ENCODE data around the gene SLC5A8. TPM values are rescaled to one million over a fixed set of nuclear protein-coding genes. Genes with fewer than 3 reads are reported as not detected.

SLC5A8 gene, protein sequence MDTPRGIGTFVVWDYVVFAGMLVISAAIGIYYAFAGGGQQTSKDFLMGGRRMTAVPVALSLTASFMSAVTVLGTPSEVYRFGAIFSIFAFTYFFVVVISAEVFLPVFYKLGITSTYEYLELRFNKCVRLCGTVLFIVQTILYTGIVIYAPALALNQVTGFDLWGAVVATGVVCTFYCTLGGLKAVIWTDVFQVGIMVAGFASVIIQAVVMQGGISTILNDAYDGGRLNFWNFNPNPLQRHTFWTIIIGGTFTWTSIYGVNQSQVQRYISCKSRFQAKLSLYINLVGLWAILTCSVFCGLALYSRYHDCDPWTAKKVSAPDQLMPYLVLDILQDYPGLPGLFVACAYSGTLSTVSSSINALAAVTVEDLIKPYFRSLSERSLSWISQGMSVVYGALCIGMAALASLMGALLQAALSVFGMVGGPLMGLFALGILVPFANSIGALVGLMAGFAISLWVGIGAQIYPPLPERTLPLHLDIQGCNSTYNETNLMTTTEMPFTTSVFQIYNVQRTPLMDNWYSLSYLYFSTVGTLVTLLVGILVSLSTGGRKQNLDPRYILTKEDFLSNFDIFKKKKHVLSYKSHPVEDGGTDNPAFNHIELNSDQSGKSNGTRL
- not detected in 2 replicates for total RNA-seq (2014; rRNA removed; shearing (Covaris generic))
- not detected in 2 replicates for polyA plus RNA-seq (2014; cell fraction: nucleus; rRNA removed)

DNA sequence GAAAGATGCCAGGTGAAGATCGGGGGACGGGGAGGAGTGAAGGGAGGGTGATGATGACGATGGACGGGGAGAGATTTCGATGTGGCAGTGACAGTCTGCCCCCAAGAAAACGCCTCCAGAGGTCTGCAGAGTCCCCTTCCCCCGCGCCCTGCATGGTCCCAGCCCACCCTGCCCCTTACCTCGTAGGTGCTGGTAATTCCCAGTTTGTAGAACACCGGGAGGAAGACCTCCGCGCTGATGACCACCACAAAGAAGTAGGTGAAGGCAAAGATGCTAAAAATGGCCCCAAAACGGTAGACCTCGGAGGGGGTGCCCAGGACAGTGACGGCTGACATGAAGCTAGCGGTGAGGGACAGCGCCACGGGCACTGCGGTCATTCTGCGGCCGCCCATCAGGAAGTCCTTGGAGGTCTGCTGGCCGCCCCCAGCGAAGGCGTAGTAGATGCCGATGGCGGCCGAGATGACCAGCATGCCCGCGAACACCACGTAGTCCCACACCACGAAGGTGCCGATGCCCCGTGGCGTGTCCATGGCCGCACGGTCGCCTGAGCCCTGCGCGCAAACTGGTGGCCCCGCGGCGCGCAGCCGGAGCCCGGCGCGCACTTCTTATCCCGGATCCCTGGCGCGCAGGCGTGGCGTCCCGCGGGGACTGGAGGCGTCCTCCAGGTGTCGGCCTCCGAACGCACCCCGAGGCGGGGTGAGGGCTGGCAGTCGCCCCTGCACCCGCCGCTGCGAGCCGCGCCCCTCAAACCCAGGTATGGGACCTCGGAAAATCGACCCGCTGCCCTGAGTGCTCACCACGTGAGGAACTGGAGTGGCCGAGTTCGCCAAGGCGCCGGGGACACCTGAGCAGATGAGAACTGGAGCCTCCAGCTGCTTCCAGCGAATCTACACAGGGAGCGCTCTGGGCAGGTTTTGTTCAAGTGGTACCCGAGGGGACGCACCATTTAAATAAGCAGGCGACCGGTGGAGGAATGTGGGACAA is at the start of gene SLC5A8:
Gene SLC5A8 (minus strand): TSS at position 920 of the 984 bp plus-strand sequence. CDS start 390 bp downstream, at position 530.
- no peak for DNase-seq (ENCODE audit: extremely low read depth, low read depth)

DNA sequence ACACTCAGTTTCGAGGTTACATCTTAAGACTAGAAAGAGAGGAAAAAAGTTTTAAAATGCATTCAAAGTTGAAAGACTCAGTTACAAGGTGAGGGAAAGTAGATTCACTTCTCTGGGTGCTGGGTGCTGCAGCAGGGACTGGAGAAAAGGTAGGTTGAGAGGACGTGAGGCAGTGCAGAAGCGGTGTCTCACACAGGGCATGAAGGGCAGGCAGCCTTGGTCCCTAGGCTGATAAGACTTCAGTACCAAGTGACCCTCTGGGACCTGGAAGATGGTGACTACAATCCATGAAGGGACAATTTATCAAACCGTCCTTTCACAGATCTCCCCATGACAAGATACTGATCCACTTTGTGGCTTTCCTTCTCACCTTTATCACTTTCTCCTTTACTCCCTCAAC is 47.3 kb upstream of the SLC5A8 start:
- DNase-seq (ENCODE audit: extremely low read depth, low read depth) = no peak

- no peak for DNase-seq (ENCODE audit: extremely low read depth, low read depth)
Observed at GRCh38 chr12:101256266-101256665, 46.2 kb upstream of the SLC5A8 start.

DNA sequence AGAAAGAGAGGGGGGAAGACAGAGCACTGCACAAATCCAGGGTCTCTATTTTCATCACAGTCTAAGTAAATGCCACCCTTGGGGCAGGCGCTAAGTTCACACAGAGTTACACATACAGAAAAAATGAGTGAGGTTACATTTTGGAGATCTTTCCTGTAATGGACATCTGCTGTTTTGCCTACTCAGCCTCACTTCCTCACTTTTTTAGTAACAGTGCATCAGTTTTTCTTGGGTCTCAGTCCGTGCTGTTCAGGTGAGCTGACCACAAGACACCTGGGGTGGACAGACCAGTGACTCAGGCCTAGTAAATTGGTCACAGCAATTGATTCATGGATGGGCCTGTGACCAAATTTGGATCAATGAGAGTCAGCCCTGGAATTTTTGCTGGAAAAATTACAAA is 33.6 kb upstream of the SLC5A8 start:
- DNase-seq (ENCODE audit: extremely low read depth, low read depth) = no peak

- DNase-seq (ENCODE audit: extremely low read depth, low read depth) = no peak
Observed at GRCh38 chr12:101243074-101243473, 33.0 kb upstream of the SLC5A8 start.

DNA sequence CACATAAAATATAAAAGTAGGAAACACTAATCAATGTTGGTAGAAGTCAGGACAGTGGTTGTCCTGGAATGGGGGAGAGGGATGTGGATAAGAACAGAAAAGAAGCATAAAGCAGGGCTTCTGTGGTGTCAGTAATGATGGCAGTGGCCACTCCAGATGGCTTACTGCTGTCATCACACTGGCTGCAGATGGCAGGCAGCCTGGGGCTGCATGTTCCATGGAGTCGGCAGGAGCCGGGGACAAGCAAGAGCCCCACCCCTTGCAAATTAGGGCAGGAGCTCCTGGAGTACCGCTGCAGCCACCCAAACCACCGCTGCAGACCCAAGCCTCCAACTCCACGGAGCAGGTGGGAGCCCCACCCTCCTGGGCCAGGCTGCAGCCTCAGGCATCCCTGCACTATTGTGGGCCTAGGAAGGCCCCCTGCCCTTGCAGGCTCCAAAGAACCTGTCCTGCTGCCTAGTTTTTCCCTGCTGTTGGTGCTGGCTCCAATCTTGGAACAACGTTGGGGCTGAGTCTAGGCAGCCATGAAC is 28.8 kb upstream of the SLC5A8 start:
- no peak for DNase-seq (ENCODE audit: extremely low read depth, low read depth)

GRCh38 chr12:101238306-101238705 is 28.3 kb upstream of the SLC5A8 start:
- no peak for DNase-seq (ENCODE audit: extremely low read depth, low read depth)

DNA sequence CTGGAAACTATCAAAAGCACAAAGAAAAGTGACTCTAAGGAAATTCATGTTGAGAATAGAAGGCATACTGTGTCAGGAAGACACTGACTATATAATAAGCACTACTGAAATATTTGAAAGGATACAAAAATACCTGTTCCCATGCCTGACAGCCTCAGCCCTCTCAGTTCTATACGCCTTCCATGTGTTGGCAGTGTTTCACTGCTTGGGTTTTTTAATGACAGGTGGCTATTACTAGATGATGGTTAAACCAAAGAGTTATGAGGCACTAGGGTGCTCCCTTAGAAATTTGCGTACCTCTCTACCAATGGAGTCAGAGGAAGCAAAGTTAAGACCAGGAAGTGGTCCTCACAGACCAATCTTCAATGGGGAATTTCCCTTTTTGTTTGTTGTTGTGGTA is 25.6 kb upstream of the SLC5A8 start:
- DNase-seq (ENCODE audit: extremely low read depth, low read depth) = no peak

- DNase-seq (ENCODE audit: extremely low read depth, low read depth) = no peak
Observed at GRCh38 chr12:101231636-101232035, 21.6 kb upstream of the SLC5A8 start.

DNA sequence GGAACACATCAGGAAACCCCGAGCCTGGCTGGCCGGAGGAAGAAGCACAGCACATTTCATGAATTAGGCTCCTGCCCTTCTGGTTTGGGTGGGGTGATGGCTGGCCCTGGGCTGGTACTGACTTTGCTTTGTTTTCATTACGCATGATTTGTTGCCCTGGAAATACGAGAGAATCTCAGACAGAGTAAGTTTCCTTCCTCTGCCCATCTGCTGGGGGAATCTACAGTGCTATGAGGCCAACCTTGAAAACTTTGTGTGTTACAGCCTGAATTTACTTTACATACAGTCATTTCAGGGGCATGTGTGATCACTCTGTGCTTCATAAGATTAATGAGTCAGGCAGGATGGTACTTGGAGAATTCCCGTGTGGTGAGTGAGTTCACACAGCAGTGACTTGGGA is 20.5 kb upstream of the SLC5A8 start:
- no peak for DNase-seq (ENCODE audit: extremely low read depth, low read depth)

DNA sequence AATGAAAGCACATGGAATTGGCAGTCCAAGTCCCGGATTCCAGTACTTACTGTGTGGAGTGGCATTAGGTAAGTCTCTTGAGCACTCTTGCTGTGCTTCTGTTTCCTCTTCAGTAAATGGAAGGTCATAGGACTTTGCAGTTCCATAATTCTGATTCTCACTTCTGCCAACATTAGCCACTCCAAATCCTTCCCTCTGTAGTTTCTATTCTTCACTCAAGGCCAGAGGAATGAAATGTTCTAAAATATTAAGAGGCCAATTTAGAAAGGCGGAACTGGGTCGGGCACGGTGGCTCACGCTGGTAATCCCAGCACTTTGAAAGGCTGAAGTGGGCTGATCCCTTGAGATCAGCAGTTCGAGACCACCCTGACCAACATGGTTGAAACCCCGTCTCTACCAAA is 19.8 kb upstream of the SLC5A8 start:
- DNase-seq (ENCODE audit: extremely low read depth, low read depth) = no peak

DNA sequence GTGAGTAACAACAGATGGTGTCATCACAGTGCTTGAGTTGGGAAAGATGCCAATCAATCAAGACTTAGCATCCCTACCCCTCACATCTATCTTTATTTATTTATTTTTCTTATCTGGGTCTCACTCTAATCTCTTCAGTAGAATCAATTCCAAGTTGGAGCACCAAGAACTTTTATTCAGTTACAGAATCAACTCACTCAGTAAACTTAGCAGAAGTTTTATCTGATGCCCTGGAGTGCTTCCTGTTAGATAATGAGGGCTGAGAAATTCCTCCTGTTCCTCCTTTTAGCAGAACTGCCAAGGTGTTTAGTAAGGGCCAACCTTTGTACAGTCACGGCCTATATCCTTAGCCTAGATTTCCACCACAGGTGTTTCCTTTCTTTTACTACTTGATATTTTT is 11.3 kb upstream of the SLC5A8 start:
- no peak for DNase-seq (ENCODE audit: extremely low read depth, low read depth)

- no peak for DNase-seq (ENCODE audit: extremely low read depth, low read depth)
Observed at GRCh38 chr12:101216810-101217209, 6.8 kb upstream of the SLC5A8 start.

GRCh38 chr12:101207086-101207780 is 2.8 kb downstream of the SLC5A8 start:
- no peak for DNase-seq (ENCODE audit: extremely low read depth, low read depth)

DNA sequence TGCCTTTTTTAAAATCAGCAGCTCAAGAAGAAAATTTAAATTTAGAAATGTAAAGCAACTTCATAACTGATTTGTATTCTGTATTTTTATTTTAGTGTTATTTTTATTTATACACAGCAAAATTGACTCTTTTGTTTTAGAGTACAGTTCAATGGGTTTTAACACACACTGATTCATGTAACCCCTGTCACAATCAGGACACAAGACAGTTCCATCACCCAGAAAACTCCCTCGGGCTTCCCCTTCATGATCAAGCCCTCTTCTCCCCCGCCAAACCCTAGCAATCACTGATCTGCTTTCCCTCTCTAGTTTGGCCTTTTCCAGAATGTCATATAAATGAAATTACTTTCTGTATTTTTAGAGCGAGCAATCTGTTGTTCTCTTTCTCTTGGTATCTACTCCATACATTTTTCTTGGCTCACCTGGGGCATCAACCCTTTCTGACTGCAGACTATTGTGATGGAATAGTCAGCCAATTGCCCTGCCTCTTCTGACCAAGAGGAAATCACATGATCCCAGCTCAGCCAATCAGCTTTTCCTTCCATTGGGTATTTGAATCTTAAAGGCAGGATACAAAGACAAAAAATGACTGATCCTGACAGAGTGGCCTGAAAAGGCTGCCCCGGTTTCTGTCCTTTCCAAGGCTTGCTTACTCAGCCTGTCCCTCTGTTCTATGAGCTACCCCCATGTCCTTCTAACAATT is 5.3 kb downstream of the SLC5A8 start:
- no peak for DNase-seq (ENCODE audit: extremely low read depth, low read depth)

DNA sequence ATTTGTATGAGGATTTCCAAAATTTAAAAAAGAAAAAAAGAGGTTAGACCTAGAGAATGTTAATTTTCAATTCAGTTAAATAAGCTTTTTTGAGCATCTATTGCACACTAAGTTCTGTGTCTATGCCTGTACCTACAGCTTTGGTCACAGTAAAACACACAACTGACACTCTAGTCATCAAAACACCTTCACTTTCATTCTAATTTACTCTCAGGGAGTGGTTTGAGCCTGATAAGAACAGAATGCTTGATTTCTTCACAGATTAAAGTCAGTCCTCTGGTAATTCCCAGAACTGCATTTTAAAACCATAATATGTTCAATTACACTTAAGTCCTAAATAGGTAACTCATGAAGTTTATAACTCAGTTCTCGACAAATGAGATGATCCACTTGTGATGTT is 9.2 kb downstream of the SLC5A8 start:
- DNase-seq (ENCODE audit: extremely low read depth, low read depth) = no peak

- DNase-seq (ENCODE audit: extremely low read depth, low read depth) = no peak
Observed at GRCh38 chr12:101200145-101200544, 9.9 kb downstream of the SLC5A8 start.

GRCh38 chr12:101186291-101186690 is 23.7 kb downstream of the SLC5A8 start:
- no peak for DNase-seq (ENCODE audit: extremely low read depth, low read depth)

DNA sequence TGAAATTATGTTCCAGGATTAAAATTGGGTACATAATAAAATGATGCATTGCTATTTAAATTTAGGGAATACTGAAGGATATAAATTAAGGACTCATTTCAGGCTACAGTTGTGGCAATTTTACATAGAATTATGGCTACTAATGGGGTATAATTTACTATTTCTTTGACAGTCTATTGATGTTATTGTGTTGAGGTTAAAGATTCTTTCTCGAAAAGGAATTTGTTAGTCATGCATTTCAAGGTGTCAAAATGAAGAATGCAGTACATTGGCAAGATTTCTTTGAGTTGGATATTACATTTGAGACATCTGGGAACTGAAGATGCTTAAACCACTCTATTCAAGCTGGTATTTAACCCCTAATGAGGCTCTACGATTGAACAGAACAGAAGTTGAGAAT is 28.3 kb downstream of the SLC5A8 start:
- no peak for DNase-seq (ENCODE audit: extremely low read depth, low read depth)

GRCh38 chr12:101174541-101174940 is 35.5 kb downstream of the SLC5A8 start:
- no peak for DNase-seq (ENCODE audit: extremely low read depth, low read depth)

Data from NCI-H460 (cell line).